HEK293 (cell line): ENCODE measurements around the gene ERG.

Experiments used
- CTCF ChIA-PET: fragments of 350-600 bp; formaldehyde crosslinking; extraction: SDS; loops from one replicate; lab custom pipeline; 2021; ENCODE audit warnings: antibody characterized with exemption; lab: Yijun Ruan, JAX
- POLR2A ChIA-PET: fragments of 300-600 bp; formaldehyde crosslinking; extraction: SDS; loops from one replicate; lab custom pipeline; 2020; ENCODE audit warnings: antibody characterized with exemption, inconsistent platforms; lab: Yijun Ruan, JAX
- H3K27ac ChIP-seq: fragments of 200-500 bp; sonication (Bioruptor generic); 2 replicates; pipeline ENCODE4 v1.5.1; 2014; ENCODE audit warnings: low read depth, low read length, control low read depth, inconsistent platforms; ENCODE audit errors: extremely low read depth
- H3K36me3 ChIP-seq, 2 experiments: fragments of 200-500 bp in 1 of 2; sonication (Bioruptor generic) in 1 of 2; 1 replicate in 1 of 2; 2 replicates in 1 of 2; pipeline ENCODE4 v1.5.1; 2014 to 2017; ENCODE audit warnings: inconsistent platforms in 2 of 2, low read length in 2 of 2; ENCODE audit not compliant: control insufficient read depth in 2 of 2, insufficient read depth in 1 of 2
- H3K4me1 ChIP-seq: fragments of 200-500 bp; sonication (Bioruptor generic); 2 replicates; pipeline ENCODE4 v1.5.1; 2014; ENCODE audit warnings: mild to moderate bottlenecking, low read length, inconsistent platforms; ENCODE audit not compliant: control insufficient read depth, insufficient read depth
- H3K4me3 ChIP-seq: 2 replicates; pipeline ENCODE4 v1.5.1; 2011; ENCODE audit warnings: low read depth, mild to moderate bottlenecking, control low read depth, low read length, moderate library complexity
- H3K9me3 ChIP-seq: fragments of 200-500 bp; sonication (Bioruptor generic); 2 replicates; pipeline ENCODE4 v1.5.1; 2014; ENCODE audit warnings: low read depth, low read length, inconsistent platforms; ENCODE audit not compliant: control insufficient read depth, insufficient read depth
- GLIS2 ChIP-seq: fragments of 450-650 bp; formaldehyde crosslinking; IDR thresholded peaks from 2 replicates; pipeline ENCODE4 v1.5.1; 2016; ENCODE audit warnings: missing biosample characterization, missing genetic modification characterization
- HOXC10 ChIP-seq: sonication (generic); formaldehyde crosslinking; IDR thresholded peaks from 2 replicates; pipeline ENCODE4 v1.8.1; 2023; ENCODE audit warnings: mild to moderate bottlenecking, missing genetic modification reagents
- ZBTB1 ChIP-seq: fragments of 450-650 bp; formaldehyde crosslinking; IDR thresholded peaks from 2 replicates; pipeline ENCODE4 v1.5.1; 2016; ENCODE audit warnings: missing biosample characterization, missing genetic modification characterization
- ZBTB17 ChIP-seq: fragments of 450-650 bp; formaldehyde crosslinking; IDR thresholded peaks from 2 replicates; pipeline ENCODE4 v1.5.1; 2016; ENCODE audit warnings: missing biosample characterization, missing genetic modification characterization
- ZFP3 ChIP-seq: fragments of 450-650 bp; formaldehyde crosslinking; IDR thresholded peaks from 2 replicates; pipeline ENCODE4 v1.5.1; 2016; ENCODE audit warnings: low read depth, missing biosample characterization, missing genetic modification characterization
- ZFP41 ChIP-seq: fragments of 450-650 bp; formaldehyde crosslinking; IDR thresholded peaks from 2 replicates; pipeline ENCODE4 v1.5.1; 2016; ENCODE audit warnings: missing biosample characterization, missing genetic modification characterization, borderline replicate concordance
- ZNF157 ChIP-seq: fragments of 450-650 bp; formaldehyde crosslinking; IDR thresholded peaks from 2 replicates; pipeline ENCODE4 v1.5.1; 2016; ENCODE audit warnings: missing biosample characterization, missing genetic modification characterization
- ZNF16 ChIP-seq: fragments of 450-650 bp; formaldehyde crosslinking; IDR thresholded peaks from 2 replicates; pipeline ENCODE4 v1.5.1; 2016; ENCODE audit warnings: low read depth, missing biosample characterization, missing genetic modification characterization
- ZNF169 ChIP-seq: fragments of 450-650 bp; formaldehyde crosslinking; IDR thresholded peaks from 2 replicates; pipeline ENCODE4 v1.5.1; 2016; ENCODE audit warnings: missing biosample characterization, missing genetic modification characterization
- ZNF19 ChIP-seq: fragments of 450-650 bp; formaldehyde crosslinking; IDR thresholded peaks from 2 replicates; pipeline ENCODE4; 2016; ENCODE audit warnings: missing biosample characterization, missing genetic modification characterization, low read depth
- ZNF2 ChIP-seq: fragments of 450-650 bp; formaldehyde crosslinking; IDR thresholded peaks from 2 replicates; pipeline ENCODE4 v1.5.1; 2016; ENCODE audit warnings: missing biosample characterization, missing genetic modification characterization
- ZNF23 ChIP-seq: fragments of 450-650 bp; formaldehyde crosslinking; IDR thresholded peaks from 2 replicates; pipeline ENCODE4 v1.5.1; 2016; ENCODE audit warnings: missing biosample characterization, missing genetic modification characterization, borderline replicate concordance
- ZNF248 ChIP-seq: fragments of 450-650 bp; formaldehyde crosslinking; IDR thresholded peaks from 2 replicates; pipeline ENCODE4 v1.5.1; 2017; ENCODE audit warnings: missing biosample characterization, missing genetic modification characterization
- ZNF302 ChIP-seq: fragments of 450-650 bp; formaldehyde crosslinking; IDR thresholded peaks from 2 replicates; pipeline ENCODE4 v1.5.1; 2016; ENCODE audit warnings: missing biosample characterization, missing genetic modification characterization, low read depth
- ZNF394 ChIP-seq: fragments of 450-650 bp; formaldehyde crosslinking; IDR thresholded peaks from 2 replicates; pipeline ENCODE4 v1.5.1; 2016; ENCODE audit warnings: missing biosample characterization, missing genetic modification characterization, mild to moderate bottlenecking, moderate library complexity, borderline replicate concordance
- ZNF48 ChIP-seq: fragments of 450-650 bp; formaldehyde crosslinking; IDR thresholded peaks from 2 replicates; pipeline ENCODE4 v1.5.1; 2016; ENCODE audit warnings: missing biosample characterization, missing genetic modification characterization
- ZNF510 ChIP-seq: fragments of 450-650 bp; formaldehyde crosslinking; IDR thresholded peaks from 2 replicates; pipeline ENCODE4 v1.5.1; 2018; ENCODE audit warnings: mild to moderate bottlenecking, missing genetic modification characterization, missing biosample characterization; ENCODE audit not compliant: insufficient replicate concordance
- ZNF623 ChIP-seq: fragments of 450-650 bp; formaldehyde crosslinking; IDR thresholded peaks from 2 replicates; pipeline ENCODE4 v1.5.1; 2016; ENCODE audit warnings: missing biosample characterization, missing genetic modification characterization
- ZNF660 ChIP-seq: fragments of 450-650 bp; IDR thresholded peaks from 2 replicates; pipeline ENCODE4 v1.5.1; 2018; ENCODE audit warnings: missing biosample characterization, mild to moderate bottlenecking, missing genetic modification characterization
- ZNF776 ChIP-seq: fragments of 450-650 bp; formaldehyde crosslinking; IDR thresholded peaks from 2 replicates; pipeline ENCODE4 v1.5.0; 2017; ENCODE audit warnings: missing biosample characterization, missing genetic modification characterization, borderline replicate concordance
- ZNF791 ChIP-seq: fragments of 450-650 bp; formaldehyde crosslinking; IDR thresholded peaks from 2 replicates; pipeline ENCODE4 v1.5.1; 2016; ENCODE audit warnings: missing biosample characterization, missing genetic modification characterization
- ZNF837 ChIP-seq: fragments of 450-650 bp; formaldehyde crosslinking; IDR thresholded peaks from 2 replicates; pipeline ENCODE4 v1.5.1; 2016; ENCODE audit warnings: missing biosample characterization, missing genetic modification characterization
- ZXDB ChIP-seq: fragments of 450-650 bp; formaldehyde crosslinking; IDR thresholded peaks from 2 replicates; pipeline ENCODE4 v1.5.1; 2016; ENCODE audit warnings: missing biosample characterization, missing genetic modification characterization
- TF ChIP-seq, protein P1 (sequence below): fragments of 450-650 bp; formaldehyde crosslinking; IDR thresholded peaks from 2 replicates; pipeline ENCODE4 v1.5.1; 2017; ENCODE audit warnings: missing biosample characterization, missing genetic modification characterization
- TF ChIP-seq, protein P2 (sequence below): fragments of 450-650 bp; formaldehyde crosslinking; IDR thresholded peaks from 2 replicates; pipeline ENCODE4; 2016; ENCODE audit warnings: missing biosample characterization, missing genetic modification characterization
- TF ChIP-seq, protein P3 (sequence below): fragments of 450-650 bp; formaldehyde crosslinking; IDR thresholded peaks from 2 replicates; pipeline ENCODE4 v1.5.1; 2016; ENCODE audit warnings: missing biosample characterization, missing genetic modification characterization, borderline replicate concordance

Gene ERG

DNA sequence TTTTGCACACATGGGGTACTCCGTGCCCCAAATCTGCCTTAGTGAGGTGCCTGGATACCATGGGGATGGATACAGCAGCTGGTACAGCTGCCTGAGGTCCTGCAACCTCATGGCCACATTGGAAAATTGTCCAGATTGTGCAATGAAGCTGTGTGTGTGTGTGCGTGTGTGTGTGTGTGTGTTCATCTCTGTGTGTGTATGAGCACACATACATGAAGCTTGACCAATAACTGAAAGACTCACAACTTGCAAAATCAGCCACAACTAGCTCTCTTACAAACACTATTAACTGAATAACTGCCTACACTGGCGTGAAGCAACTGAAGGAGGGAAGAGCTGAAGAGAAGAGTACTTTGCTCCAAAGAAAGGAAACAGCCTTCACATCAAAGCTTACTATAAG is 78.1 kb downstream of the ERG start:
- H3K4me3 ChIP-seq = no peak overlapping the region
- no peaks in the 10 kb centered on the region for H3K9me3 ChIP-seq
- TF ChIP-seq, protein P1, sequence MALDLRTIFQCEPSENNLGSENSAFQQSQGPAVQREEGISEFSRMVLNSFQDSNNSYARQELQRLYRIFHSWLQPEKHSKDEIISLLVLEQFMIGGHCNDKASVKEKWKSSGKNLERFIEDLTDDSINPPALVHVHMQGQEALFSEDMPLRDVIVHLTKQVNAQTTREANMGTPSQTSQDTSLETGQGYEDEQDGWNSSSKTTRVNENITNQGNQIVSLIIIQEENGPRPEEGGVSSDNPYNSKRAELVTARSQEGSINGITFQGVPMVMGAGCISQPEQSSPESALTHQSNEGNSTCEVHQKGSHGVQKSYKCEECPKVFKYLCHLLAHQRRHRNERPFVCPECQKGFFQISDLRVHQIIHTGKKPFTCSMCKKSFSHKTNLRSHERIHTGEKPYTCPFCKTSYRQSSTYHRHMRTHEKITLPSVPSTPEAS (tag by site-specific recombination) = peak; percentile 28; the same call in 1 of the 2 replicates
- TF ChIP-seq ZNF169 (tag by site-specific recombination) = no peak
- TF ChIP-seq, all 188 proteins: peak for 1
- H3K4me1 ChIP-seq = no peaks in the 10 kb centered on the region
- no peak overlapping the region for H3K27ac ChIP-seq
- ChIA-PET POLR2A (interaction anchor here (1.0 kb wide), 1 partner anchor 15 kb away, joined by 3 read pairs; no protein-coding TSS in a partner anchor), CTCF (no interaction called here)
- H3K36me3 ChIP-seq = no peaks in the 10 kb centered on the region

DNA sequence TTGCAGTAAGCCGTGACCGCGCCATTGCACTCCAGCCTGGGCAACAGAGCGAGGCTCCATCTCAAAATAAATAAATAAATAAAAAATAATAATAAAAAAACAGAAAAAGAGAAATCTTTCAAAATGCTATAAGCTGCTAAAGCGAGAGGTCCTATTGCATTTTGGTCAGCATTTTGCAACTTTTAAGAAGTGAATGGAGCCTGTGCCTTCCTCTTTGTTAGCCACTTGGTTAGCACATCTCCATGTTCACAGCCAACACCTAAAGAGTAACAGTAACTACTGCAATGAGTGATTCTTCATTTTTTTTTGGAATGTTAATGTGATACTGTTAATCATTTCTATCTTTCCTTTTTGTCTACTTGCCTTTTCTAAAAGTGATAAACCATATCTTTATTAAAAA is 80.6 kb downstream of the ERG start:
- POLR2A ChIA-PET = no interaction called here
- CTCF ChIA-PET = no interaction called here

DNA sequence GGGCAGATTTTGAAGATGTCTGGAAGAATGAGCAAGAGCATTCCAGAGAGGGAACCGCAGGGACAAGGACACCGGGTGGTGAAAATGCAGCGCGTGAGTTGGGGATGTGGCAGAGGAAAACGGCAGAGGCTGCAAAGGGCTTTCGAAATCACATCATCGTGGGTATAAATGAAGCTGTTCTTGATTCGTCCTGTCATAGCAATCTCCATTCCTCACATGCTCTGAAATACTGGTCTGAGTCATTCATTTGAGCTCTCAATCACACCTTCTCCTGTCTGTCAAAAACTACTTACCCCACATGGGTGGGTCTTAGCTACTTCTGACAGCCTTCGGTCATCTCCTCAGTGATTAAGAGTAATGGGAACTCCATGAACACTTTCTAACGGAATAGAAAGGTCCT is 81.5 kb downstream of the ERG start:
- Histone ChIP-seq H3K27ac (no peak overlapping the region), H3K4me1 (no peaks in the 10 kb centered on the region), H3K4me3 (no peak overlapping the region), H3K9me3 (no peaks in the 10 kb centered on the region), H3K36me3 (no peaks in the 10 kb centered on the region)
- POLR2A ChIA-PET = no interaction called here
- CTCF ChIA-PET = no interaction called here
- TF ChIP-seq ZNF302 (tag by site-specific recombination) (no peak), ZNF19 (no peak), ZNF394 (tag by site-specific recombination) (no peak), ZNF837 (no peak), ZBTB17 (tag by site-specific recombination) (no peak), GLIS2 (tag by site-specific recombination) (no peak), ZNF157 (tag by site-specific recombination) (no peak), HOXC10 (CRISPR knock-in tag) (no peak), ZNF776 (tag by site-specific recombination) (no peak), ZXDB (tag by site-specific recombination) (no peak), ZNF623 (no peak), ZNF48 (tag by site-specific recombination) (no peak), ZNF16 (no peak), ZNF23 (tag by site-specific recombination) (no peak), ZNF248 (no peak), ZNF510 (tag by site-specific recombination) (no peak), ZNF791 (tag by site-specific recombination) (no peak), ZNF2 (tag by site-specific recombination) (no peak)
- TF ChIP-seq, protein P2, sequence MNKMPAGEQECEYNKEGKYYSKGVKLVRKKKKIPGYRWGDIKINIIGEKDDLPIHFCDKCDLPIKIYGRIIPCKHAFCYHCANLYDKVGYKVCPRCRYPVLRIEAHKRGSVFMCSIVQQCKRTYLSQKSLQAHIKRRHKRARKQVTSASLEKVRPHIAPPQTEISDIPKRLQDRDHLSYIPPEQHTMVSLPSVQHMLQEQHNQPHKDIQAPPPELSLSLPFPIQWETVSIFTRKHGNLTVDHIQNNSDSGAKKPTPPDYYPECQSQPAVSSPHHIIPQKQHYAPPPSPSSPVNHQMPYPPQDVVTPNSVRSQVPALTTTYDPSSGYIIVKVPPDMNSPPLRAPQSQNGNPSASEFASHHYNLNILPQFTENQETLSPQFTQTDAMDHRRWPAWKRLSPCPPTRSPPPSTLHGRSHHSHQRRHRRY (tag by site-specific recombination) = no peak

More for the DNA sequence above, 80.6 kb downstream of the ERG start:
- Histone ChIP-seq H3K27ac (no peak overlapping the region), H3K4me1 (no peaks in the 10 kb centered on the region), H3K9me3 (no peaks in the 10 kb centered on the region), H3K36me3 (no peaks in the 10 kb centered on the region), H3K4me3 (no peak overlapping the region)
- TF ChIP-seq, protein P3, sequence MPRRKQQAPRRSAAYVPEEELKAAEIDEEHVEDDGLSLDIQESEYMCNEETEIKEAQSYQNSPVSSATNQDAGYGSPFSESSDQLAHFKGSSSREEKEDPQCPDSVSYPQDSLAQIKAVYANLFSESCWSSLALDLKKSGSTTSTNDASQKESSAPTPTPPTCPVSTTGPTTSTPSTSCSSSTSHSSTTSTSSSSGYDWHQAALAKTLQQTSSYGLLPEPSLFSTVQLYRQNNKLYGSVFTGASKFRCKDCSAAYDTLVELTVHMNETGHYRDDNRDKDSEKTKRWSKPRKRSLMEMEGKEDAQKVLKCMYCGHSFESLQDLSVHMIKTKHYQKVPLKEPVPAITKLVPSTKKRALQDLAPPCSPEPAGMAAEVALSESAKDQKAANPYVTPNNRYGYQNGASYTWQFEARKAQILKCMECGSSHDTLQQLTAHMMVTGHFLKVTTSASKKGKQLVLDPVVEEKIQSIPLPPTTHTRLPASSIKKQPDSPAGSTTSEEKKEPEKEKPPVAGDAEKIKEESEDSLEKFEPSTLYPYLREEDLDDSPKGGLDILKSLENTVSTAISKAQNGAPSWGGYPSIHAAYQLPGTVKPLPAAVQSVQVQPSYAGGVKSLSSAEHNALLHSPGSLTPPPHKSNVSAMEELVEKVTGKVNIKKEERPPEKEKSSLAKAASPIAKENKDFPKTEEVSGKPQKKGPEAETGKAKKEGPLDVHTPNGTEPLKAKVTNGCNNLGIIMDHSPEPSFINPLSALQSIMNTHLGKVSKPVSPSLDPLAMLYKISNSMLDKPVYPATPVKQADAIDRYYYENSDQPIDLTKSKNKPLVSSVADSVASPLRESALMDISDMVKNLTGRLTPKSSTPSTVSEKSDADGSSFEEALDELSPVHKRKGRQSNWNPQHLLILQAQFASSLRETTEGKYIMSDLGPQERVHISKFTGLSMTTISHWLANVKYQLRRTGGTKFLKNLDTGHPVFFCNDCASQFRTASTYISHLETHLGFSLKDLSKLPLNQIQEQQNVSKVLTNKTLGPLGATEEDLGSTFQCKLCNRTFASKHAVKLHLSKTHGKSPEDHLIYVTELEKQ (tag by site-specific recombination) = no peak
- TF ChIP-seq ZBTB1 (tag by site-specific recombination) (no peak), ZFP3 (no peak), ZFP41 (tag by site-specific recombination) (no peak), ZNF660 (tag by site-specific recombination) (no peak)
